ENCODE data around the gene TENM4.

DNA sequence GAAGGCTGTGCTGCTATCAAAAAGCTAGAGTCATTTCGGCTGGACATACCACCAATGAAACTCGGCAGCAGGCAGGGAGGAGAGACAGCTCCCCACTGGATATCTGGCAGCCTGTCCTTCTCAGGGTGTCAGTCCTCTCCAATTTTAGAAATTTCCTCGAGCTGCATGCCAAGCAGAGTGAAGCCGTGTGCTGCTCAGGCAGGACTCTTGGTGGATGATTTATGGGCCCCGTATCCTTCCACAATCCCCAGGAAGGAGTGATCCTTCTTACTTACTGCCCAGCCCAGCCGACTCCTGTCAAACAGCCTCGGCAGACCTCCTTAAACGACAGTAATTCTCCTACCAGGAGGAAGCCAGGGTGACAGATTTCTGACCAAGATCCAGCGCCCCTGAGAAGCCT is 410.4 kb downstream of the TENM4 start:
- TF ChIP-seq POLR2A (IDR thresholded peaks at IDR 0.05) (no peak), POLR2AphosphoS5 (IDR thresholded peaks at IDR 0.05) (no peak)
- TF ChIP-seq, protein P1, sequence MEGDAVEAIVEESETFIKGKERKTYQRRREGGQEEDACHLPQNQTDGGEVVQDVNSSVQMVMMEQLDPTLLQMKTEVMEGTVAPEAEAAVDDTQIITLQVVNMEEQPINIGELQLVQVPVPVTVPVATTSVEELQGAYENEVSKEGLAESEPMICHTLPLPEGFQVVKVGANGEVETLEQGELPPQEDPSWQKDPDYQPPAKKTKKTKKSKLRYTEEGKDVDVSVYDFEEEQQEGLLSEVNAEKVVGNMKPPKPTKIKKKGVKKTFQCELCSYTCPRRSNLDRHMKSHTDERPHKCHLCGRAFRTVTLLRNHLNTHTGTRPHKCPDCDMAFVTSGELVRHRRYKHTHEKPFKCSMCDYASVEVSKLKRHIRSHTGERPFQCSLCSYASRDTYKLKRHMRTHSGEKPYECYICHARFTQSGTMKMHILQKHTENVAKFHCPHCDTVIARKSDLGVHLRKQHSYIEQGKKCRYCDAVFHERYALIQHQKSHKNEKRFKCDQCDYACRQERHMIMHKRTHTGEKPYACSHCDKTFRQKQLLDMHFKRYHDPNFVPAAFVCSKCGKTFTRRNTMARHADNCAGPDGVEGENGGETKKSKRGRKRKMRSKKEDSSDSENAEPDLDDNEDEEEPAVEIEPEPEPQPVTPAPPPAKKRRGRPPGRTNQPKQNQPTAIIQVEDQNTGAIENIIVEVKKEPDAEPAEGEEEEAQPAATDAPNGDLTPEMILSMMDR (IDR thresholded peaks at IDR 0.05) = no peak
